Skin epidermis (tissue), 12 donors: ENCODE data around the gene SP140L.
A peak's percentile ranks its signal among the peaks of the same experiment; 100 is the strongest.
"Not testable (repeated sequence)": the region's sequence is repeated elsewhere in the genome, so short reads cannot be mapped to it uniquely, and the experiment has no call there.

ENCODE experiments used
- H3K27ac ChIP-seq, 21 experiments: fragments of 200-600 bp; sonication (generic) in 11 of 21; one replicate each; pipeline ENCODE4 v1.5.0; 2020; ENCODE audit warnings: mild to moderate bottlenecking in 3 of 21, inconsistent platforms in 2 of 21, moderate library complexity in 2 of 21
- H3K4me3 ChIP-seq, 7 experiments: fragments of 200-600 bp; sonication (generic) in 2 of 7; one replicate each; pipeline ENCODE4 v1.5.0; 2020; ENCODE audit warnings: inconsistent platforms in 2 of 7, mild to moderate bottlenecking in 2 of 7, moderate library complexity in 1 of 7

The SP140L gene

GRCh38 chr2:230412846-230413245 lies 85.9 kb downstream of the SP140L start:
- Histone ChIP-seq H3K27ac (peak overlapping the region in 4 of 21 experiments; percentile 4 to 92 (median 90)), H3K4me3 (no peak overlapping the region)

- H3K27ac ChIP-seq: peak overlapping the region in 3 of 21 experiments; percentile 4 to 99 (median 93)
- H3K4me3 ChIP-seq: no peak overlapping the region
Measured at GRCh38 chr2:230413479-230413878, 86.5 kb downstream of the SP140L start.

- H3K27ac ChIP-seq: peak overlapping the region in 12 of 21 experiments; percentile 14 to 99 (median 90)
Measured at GRCh38 chr2:230414302-230414701, 87.3 kb downstream of the SP140L start.

GRCh38 chr2:230416061-230416721 lies 89.2 kb downstream of the SP140L start, which contains the start of gene SP100:
TSS of gene SP100 (plus strand) at chr2:230416201. CDS start at chr2:230416297, 96 bp downstream.
- Histone ChIP-seq H3K27ac (peak within 1 kb of the TSS; percentile 64 to 99 (median 93)), H3K4me3 (peak within 1 kb of the TSS; percentile 46 to 61 (median 58))

More at GRCh38 chr2:230414302-230414701, 87.3 kb downstream of the SP140L start:
- no peak overlapping the region for H3K4me3 ChIP-seq

- peak overlapping the region in 13 of 21 experiments; percentile 11 to 99 (median 93) for H3K27ac ChIP-seq
- peak overlapping the region; percentile 46 to 61 (median 58) for H3K4me3 ChIP-seq
Measured at GRCh38 chr2:230417436-230417835, 90.4 kb downstream of the SP140L start.

GRCh38 chr2:230418341-230419016 lies 91.5 kb downstream of the SP140L start:
- H3K27ac ChIP-seq: peak overlapping the region in 11 of 21 experiments; percentile 2 to 99 (median 46)

GRCh38 chr2:230419181-230419580 lies 92.2 kb downstream of the SP140L start:
- Histone ChIP-seq H3K4me3 (peak overlapping the region in 1 of 7 experiments; percentile 61), H3K27ac (peak overlapping the region in 4 of 21 experiments; percentile 47 to 99 (median 96))

More at GRCh38 chr2:230418341-230419016, 91.5 kb downstream of the SP140L start:
- H3K4me3 ChIP-seq: peak overlapping the region; percentile 17 to 61 (median 58)

GRCh38 chr2:230422149-230422548 lies 95.2 kb downstream of the SP140L start:
- H3K27ac ChIP-seq: no peak overlapping the region
- no peak overlapping the region for H3K4me3 ChIP-seq

- Histone ChIP-seq H3K27ac (peak overlapping the region in 1 of 21 experiments; percentile 62), H3K4me3 (no peak overlapping the region)
Measured at GRCh38 chr2:230423851-230424458, 97.0 kb downstream of the SP140L start.

GRCh38 chr2:230425377-230425776 lies 98.4 kb downstream of the SP140L start:
- H3K27ac ChIP-seq: no peak overlapping the region
- no peak overlapping the region for H3K4me3 ChIP-seq

GRCh38 chr2:230429513-230429912 lies 102.5 kb downstream of the SP140L start:
- Histone ChIP-seq H3K27ac (no peak overlapping the region), H3K4me3 (no peak overlapping the region)

- H3K27ac ChIP-seq: peak overlapping the region in 12 of 21 experiments; percentile 6 to 65 (median 32)
- H3K4me3 ChIP-seq: no peak overlapping the region
Measured at GRCh38 chr2:230430957-230431910, 104.2 kb downstream of the SP140L start.

- H3K4me3 ChIP-seq: no peak overlapping the region
- peak overlapping the region in 5 of 21 experiments; percentile 11 to 43 (median 35) for H3K27ac ChIP-seq
Measured at GRCh38 chr2:230434677-230435324, 107.8 kb downstream of the SP140L start.

GRCh38 chr2:230435431-230435830 lies 108.4 kb downstream of the SP140L start:
- H3K4me3 ChIP-seq: no peak overlapping the region

GRCh38 chr2:230439121-230439520 lies 112.1 kb downstream of the SP140L start:
- peak overlapping the region in 4 of 21 experiments; percentile 42 to 69 (median 56) for H3K27ac ChIP-seq
- not testable (repeated sequence) for H3K4me3 ChIP-seq

More at GRCh38 chr2:230435431-230435830, 108.4 kb downstream of the SP140L start:
- no peak overlapping the region for H3K27ac ChIP-seq

- no peak overlapping the region for H3K4me3 ChIP-seq
- peak overlapping the region in 8 of 21 experiments; percentile 8 to 69 (median 49) for H3K27ac ChIP-seq
Measured at GRCh38 chr2:230439590-230439989, 112.6 kb downstream of the SP140L start.

- Histone ChIP-seq H3K27ac (peak overlapping the region in 8 of 21 experiments; percentile 24 to 74 (median 48)), H3K4me3 (no peak overlapping the region)
Measured at GRCh38 chr2:230441227-230441897, 114.4 kb downstream of the SP140L start.

- no peak overlapping the region for H3K4me3 ChIP-seq
- H3K27ac ChIP-seq: peak overlapping the region in 1 of 21 experiments; percentile 6
Measured at GRCh38 chr2:230443541-230443940, 116.5 kb downstream of the SP140L start.
